A549 treated with CpdA at 1 μM for 4 hours (cell line): ENCODE data around the gene FOXD2. TPM values are rescaled to one million over a fixed set of nuclear protein-coding genes. Genes with fewer than 3 reads are reported as not detected.

Experiments
- total RNA-seq: library from RNA; stranded (reverse); fragments of 200-300 nt; extraction: Qiagen RNA extraction; gene quantifications from 5 replicates; pipeline ENCODE4 v1.2.3, GENCODE V29; 2022; ENCODE audit warnings: low read depth

The FOXD2 gene
- total RNA-seq = 0.31 to 0.56 TPM (median 0.50 TPM) in 5 replicates

GRCh38 chr1:47437447-47438164 is at the start of gene FOXD2:
FOXD2 (plus strand) TSS chr1:47438044; CDS start chr1:47438136, 92 bp downstream.

GRCh38 chr1:47415728-47416318 is 22.0 kb upstream of the FOXD2 start, which contains the start of gene FOXE3:
FOXE3 (plus strand) TSS chr1:47416285; CDS start chr1:47416316, 31 bp downstream.

Other genes starting within 250 kb of the FOXD2 start
- 5.5 to 8.8 TPM (median 7.7 TPM) in 5 replicates for gene PDZK1IP1, start 248.0 kb upstream of the FOXD2 start, total RNA-seq
- not detected in 5 replicates for gene TAL1, start 205.8 kb upstream of the FOXD2 start, total RNA-seq
- 9.7 to 12.0 TPM (median 9.8 TPM) in 5 replicates for gene STIL, start 123.9 kb upstream of the FOXD2 start, total RNA-seq
- gene CMPK1, start 104.3 kb upstream of the FOXD2 start, total RNA-seq = 58.3 to 75.1 TPM (median 64.5 TPM) in 5 replicates
- 0.06 TPM in 1 of 5 replicates, not detected in the others for gene FOXE3, start 21.8 kb upstream of the FOXD2 start, total RNA-seq